ENCODE data around the gene SNORC. TPM values are rescaled to one million over a fixed set of nuclear protein-coding genes. Genes with fewer than 3 reads are reported as not detected.

The SNORC gene
- total and polyA plus RNA-seq, 4 donors, result 2.4 to 12.3 (median 6.6) TPM

DNA sequence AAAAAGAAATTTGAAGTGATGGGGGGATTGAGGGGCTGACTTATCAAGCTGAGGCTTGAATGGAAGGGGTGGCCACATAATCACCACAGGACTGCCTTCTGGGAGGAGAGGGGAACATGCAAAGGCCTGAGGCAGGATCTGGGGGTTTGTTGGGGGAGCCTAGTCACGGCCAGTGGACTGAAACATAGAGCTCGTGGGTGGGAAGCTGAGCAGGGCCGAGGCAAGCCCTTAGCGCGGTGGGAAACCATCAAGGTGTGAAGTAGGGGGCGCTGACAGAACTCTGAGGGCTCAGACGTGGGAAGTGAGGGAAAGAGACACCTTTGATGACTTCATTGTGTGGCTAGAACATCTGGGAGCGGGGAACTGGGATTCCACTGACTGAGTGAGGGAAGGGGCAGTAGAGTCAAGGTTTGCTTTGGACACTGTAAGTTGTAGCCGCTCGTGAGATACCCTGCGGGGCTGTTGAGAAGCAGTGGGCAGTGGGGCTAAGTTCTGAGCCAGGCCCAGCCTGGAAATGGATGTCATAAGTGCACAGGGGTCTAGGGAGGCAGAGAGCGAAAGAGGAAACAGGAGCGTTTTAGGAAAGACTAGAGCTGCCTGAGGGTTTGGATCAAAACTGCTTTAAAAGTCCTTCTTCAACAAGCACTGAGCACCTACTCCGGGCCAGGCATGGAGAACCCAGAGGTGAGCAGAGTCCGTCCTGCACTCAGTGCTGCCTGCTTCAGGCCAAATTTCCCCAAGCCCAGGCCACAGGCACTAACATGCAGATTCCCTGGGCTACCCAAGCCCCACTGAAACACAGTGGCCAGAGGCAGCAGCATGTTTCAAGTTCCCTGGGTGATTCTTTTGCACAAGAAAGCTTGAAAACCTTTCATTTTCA lies 686 bp upstream of the SNORC start:
- Histone ChIP-seq H3K36me3 (ENCODE audit: control insufficient read depth in 4 of 4, insufficient read depth in 3 of 4, low read depth in 1 of 4, low read length in 3 of 4) (no peaks in the 10 kb centered on the region), H3K4me3 (ENCODE audit: low read depth in 1 of 3, low read length in 3 of 3) (no peak overlapping the region), H3K4me1 (ENCODE audit: control insufficient read depth in 4 of 4, insufficient read depth in 4 of 4, low read length in 3 of 4) (peaks cover 4 to 14% (median 7%) of the 10 kb centered on the region in 4 donors), H3K27ac (ENCODE audit: low read depth in 1 of 2, low read length in 2 of 2) (no peak overlapping the region), H3K27me3 (ENCODE audit: control insufficient read depth in 4 of 4, insufficient read depth in 4 of 4, low read length in 3 of 4) (no peaks in the 10 kb centered on the region), H3K9me3 (ENCODE audit: control insufficient read depth in 4 of 4, low read length in 3 of 4) (no peaks in the 10 kb centered on the region), H3K9ac (ENCODE audit: low read depth in 1 of 2, low read length in 2 of 2) (no peak overlapping the region)
- DNase-seq (ENCODE audit: low spot score), result peak; percentile 32
- TF ChIP-seq, protein P1, sequence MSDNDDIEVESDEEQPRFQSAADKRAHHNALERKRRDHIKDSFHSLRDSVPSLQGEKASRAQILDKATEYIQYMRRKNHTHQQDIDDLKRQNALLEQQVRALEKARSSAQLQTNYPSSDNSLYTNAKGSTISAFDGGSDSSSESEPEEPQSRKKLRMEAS (IDR thresholded peaks at IDR 0.05), result no peak
- no peak for TF ChIP-seq SP1 (IDR thresholded peaks at IDR 0.05)
- no peak for TF ChIP-seq RAD21 (IDR thresholded peaks at IDR 0.05)
- TF ChIP-seq YY1 (IDR thresholded peaks at IDR 0.05), result no peak
- TF ChIP-seq RXRA (IDR thresholded peaks at IDR 0.05), result no peak
- no peak for TF ChIP-seq HNF4A (conservative IDR thresholded peaks at IDR 0.05)
- no peak for TF ChIP-seq FOXA1 (IDR thresholded peaks at IDR 0.05)
- TF ChIP-seq, protein P2, sequence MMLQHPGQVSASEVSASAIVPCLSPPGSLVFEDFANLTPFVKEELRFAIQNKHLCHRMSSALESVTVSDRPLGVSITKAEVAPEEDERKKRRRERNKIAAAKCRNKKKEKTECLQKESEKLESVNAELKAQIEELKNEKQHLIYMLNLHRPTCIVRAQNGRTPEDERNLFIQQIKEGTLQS (IDR thresholded peaks at IDR 0.05), result no peak
- no peak for TF ChIP-seq FOXA2 (IDR thresholded peaks at IDR 0.05)
- TF ChIP-seq TAF1 (conservative IDR thresholded peaks at IDR 0.05), result no peak
- TF ChIP-seq, protein P3, sequence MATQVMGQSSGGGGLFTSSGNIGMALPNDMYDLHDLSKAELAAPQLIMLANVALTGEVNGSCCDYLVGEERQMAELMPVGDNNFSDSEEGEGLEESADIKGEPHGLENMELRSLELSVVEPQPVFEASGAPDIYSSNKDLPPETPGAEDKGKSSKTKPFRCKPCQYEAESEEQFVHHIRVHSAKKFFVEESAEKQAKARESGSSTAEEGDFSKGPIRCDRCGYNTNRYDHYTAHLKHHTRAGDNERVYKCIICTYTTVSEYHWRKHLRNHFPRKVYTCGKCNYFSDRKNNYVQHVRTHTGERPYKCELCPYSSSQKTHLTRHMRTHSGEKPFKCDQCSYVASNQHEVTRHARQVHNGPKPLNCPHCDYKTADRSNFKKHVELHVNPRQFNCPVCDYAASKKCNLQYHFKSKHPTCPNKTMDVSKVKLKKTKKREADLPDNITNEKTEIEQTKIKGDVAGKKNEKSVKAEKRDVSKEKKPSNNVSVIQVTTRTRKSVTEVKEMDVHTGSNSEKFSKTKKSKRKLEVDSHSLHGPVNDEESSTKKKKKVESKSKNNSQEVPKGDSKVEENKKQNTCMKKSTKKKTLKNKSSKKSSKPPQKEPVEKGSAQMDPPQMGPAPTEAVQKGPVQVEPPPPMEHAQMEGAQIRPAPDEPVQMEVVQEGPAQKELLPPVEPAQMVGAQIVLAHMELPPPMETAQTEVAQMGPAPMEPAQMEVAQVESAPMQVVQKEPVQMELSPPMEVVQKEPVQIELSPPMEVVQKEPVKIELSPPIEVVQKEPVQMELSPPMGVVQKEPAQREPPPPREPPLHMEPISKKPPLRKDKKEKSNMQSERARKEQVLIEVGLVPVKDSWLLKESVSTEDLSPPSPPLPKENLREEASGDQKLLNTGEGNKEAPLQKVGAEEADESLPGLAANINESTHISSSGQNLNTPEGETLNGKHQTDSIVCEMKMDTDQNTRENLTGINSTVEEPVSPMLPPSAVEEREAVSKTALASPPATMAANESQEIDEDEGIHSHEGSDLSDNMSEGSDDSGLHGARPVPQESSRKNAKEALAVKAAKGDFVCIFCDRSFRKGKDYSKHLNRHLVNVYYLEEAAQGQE (IDR thresholded peaks at IDR 0.05), result no peak
- TF ChIP-seq, protein P4, sequence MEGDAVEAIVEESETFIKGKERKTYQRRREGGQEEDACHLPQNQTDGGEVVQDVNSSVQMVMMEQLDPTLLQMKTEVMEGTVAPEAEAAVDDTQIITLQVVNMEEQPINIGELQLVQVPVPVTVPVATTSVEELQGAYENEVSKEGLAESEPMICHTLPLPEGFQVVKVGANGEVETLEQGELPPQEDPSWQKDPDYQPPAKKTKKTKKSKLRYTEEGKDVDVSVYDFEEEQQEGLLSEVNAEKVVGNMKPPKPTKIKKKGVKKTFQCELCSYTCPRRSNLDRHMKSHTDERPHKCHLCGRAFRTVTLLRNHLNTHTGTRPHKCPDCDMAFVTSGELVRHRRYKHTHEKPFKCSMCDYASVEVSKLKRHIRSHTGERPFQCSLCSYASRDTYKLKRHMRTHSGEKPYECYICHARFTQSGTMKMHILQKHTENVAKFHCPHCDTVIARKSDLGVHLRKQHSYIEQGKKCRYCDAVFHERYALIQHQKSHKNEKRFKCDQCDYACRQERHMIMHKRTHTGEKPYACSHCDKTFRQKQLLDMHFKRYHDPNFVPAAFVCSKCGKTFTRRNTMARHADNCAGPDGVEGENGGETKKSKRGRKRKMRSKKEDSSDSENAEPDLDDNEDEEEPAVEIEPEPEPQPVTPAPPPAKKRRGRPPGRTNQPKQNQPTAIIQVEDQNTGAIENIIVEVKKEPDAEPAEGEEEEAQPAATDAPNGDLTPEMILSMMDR (IDR thresholded peaks at IDR 0.05; ENCODE audit: low read depth, low read length, missing input control), result no peak
- TF ChIP-seq NR2F2 (IDR thresholded peaks at IDR 0.05), result no peak
- TF ChIP-seq JUND (IDR thresholded peaks at IDR 0.05), result no peak
- TF ChIP-seq, protein P5, sequence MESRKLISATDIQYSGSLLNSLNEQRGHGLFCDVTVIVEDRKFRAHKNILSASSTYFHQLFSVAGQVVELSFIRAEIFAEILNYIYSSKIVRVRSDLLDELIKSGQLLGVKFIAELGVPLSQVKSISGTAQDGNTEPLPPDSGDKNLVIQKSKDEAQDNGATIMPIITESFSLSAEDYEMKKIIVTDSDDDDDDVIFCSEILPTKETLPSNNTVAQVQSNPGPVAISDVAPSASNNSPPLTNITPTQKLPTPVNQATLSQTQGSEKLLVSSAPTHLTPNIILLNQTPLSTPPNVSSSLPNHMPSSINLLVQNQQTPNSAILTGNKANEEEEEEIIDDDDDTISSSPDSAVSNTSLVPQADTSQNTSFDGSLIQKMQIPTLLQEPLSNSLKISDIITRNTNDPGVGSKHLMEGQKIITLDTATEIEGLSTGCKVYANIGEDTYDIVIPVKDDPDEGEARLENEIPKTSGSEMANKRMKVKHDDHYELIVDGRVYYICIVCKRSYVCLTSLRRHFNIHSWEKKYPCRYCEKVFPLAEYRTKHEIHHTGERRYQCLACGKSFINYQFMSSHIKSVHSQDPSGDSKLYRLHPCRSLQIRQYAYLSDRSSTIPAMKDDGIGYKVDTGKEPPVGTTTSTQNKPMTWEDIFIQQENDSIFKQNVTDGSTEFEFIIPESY (IDR thresholded peaks at IDR 0.05), result no peak
- no peak for TF ChIP-seq HNF4G (IDR thresholded peaks at IDR 0.05)
- no peak for TF ChIP-seq GABPA (IDR thresholded peaks at IDR 0.05 in 1 of 2, conservative IDR thresholded peaks at IDR 0.05 in 1 of 2)
- no peak for TF ChIP-seq EGR1 (IDR thresholded peaks at IDR 0.05; ENCODE audit: low read depth in 2 of 2)
- WGBS, result 82% methylated on average over 15 of the region's 15 CpGs

All from liver (tissue), 9 donors.